Activated naive CD4-positive, alpha-beta T cell treated with anti-CD3 and anti-CD28 coated beads, Interleukin-2, amount 10 ng/mL, durations not matched to agents 7 days and 5 days (primary cell): ENCODE data around the gene VAC14.
A peak's percentile ranks its signal among the peaks of the same experiment; 100 is the strongest.

Experiments used
- CTCF ChIA-PET: fragments of 350-600 bp; sonication (Branson Sonifier 250); formaldehyde crosslinking; loops from one replicate; lab custom pipeline; 2021; ENCODE audit warnings: antibody characterized with exemption; lab: Charles Lee
- DNase-seq: peaks from one replicate; pipeline ENCODE4 v3.0.0-alpha.2; 2020
- H3K27ac Mint-ChIP-seq: one replicate; pipeline ENCODE4 v1.8.0; 2021; ENCODE audit warnings: mild to moderate bottlenecking, moderate library complexity, mixed read lengths
- H3K27me3 Mint-ChIP-seq: one replicate; pipeline ENCODE4 v1.8.0; 2021; ENCODE audit warnings: mild to moderate bottlenecking, mixed read lengths
- H3K36me3 Mint-ChIP-seq: one replicate; pipeline ENCODE4 v1.8.0; 2021; ENCODE audit warnings: mixed read lengths
- H3K4me1 Mint-ChIP-seq: one replicate; pipeline ENCODE4 v1.8.0; 2021; ENCODE audit warnings: mixed read lengths
- H3K4me3 Mint-ChIP-seq: one replicate; pipeline ENCODE4 v1.8.0; 2021; ENCODE audit warnings: mild to moderate bottlenecking, moderate library complexity, mixed read lengths
- H3K9me3 Mint-ChIP-seq: one replicate; pipeline ENCODE4 v1.8.0; 2021; ENCODE audit warnings: mixed read lengths

The VAC14 gene

DNA sequence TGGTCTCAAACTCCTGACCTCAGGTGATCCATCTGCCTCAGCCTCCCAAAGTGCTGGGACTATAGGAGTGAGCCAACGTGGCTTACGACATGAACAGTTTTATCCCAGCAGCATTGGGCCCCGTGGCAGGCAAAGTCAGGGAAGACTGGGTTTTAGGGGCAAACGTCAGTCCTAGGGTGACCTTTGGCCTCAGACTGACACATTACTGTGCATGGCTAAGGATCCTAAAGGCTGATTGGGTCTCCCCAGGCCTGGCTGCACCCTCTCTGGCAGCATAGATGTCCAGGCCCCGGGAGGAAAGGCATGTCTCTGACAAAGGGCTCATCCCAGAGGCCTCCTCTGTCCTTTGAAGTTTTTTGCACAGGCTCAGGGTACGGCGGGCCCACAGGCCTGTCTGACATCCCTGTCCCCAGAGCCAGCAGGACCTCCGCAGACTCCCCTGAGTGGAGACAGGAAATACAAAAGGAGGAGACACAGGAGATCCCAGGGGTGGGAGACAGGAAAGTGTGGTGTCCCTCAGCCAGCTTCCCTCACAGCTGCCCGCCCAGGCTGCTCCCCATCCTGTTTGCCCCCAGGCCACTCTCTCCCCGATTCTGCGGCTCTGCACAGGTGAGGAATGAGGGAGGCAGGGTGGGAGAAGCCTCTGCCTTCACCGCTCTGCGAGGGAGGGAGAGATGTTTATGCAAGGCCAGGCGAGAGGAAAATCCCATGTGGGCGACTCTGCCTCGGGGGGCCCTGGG, 60.6 kb downstream of the VAC14 start:
- Mint-ChIP-seq H3K9me3 (peaks cover 6% of the 10 kb centered on the region), H3K27me3 (no peaks in the 10 kb centered on the region)
- DNase-seq: no peak

DNA sequence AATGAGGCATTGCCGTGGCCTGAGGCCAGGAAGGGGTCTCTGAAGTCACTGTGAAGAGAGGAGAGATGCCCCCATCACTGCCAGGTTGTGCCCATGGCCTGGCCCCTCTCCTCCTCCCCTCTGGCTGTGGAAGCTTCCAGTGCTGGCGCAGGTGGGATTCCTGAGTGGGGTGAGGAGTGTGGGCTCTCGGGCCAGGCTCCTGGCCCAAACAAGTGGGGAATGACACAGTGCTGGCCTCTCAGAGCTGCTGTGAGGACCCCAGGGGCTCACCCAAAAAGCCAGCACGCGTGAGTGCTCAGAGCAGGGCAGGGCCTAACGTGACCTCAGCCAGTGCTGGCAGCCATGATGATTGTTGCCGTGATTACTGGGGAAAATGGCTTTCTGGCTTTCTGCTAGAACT, 61.6 kb downstream of the VAC14 start:
- DNase-seq: no peak
- peaks cover 52% of the 10 kb centered on the region for H3K36me3 Mint-ChIP-seq
- H3K4me1 Mint-ChIP-seq: peaks cover 95% of the 10 kb centered on the region

More for the DNA sequence above, 60.6 kb downstream of the VAC14 start:
- no peak overlapping the region for H3K4me3 Mint-ChIP-seq
- H3K27ac Mint-ChIP-seq: peak overlapping the region; percentile 100
- CTCF ChIA-PET: interaction anchor here (3.1 kb wide), 1 partner anchor 9 kb away, joined by 24 read pairs; no protein-coding TSS in a partner anchor
- H3K4me1 Mint-ChIP-seq: peaks cover 93% of the 10 kb centered on the region
- peaks cover 47% of the 10 kb centered on the region for H3K36me3 Mint-ChIP-seq

DNA sequence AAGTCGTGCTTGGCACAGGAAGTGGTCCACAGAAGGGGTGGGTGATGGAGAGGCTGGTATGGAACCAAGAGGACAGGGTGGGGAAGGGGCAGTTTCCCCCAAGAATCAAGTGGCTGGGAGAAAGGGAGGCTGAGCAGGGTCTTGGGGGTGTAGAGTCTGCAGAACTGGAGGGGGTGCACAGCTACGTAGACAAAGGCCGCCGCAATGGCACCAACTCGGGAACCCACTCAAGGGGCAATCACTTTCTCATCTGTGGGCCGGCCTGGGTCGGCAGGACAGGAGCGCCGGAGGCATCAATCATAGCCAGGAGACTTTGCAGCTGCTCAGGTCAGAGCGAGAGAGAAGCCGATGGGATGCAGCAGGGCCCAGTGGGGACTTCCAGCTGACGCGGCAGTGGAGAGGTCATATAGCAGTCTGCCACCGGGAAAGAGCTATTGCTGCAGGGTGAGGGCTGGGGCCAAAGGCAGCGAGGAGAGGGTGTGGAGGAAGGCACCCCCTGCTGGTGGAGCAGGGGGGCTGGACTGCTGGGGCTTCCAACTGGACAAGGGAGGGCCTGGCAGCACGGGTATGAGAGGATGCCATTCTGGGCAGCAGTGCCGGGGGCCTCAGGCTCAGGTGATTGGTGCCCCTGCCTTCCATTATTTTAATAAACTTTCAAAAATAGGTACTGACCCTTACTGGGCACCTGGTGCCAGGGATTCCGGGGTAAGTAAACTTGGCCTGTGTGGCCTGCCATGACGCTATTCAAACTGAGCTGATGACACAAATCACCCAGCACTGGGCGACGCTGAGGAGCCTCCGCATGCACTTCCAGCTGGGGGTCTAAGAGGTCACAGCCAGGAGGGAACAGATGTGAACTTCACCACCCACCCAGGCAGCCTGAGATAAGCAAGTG, 62.6 kb downstream of the VAC14 start:
- Mint-ChIP-seq H3K27me3 (no peaks in the 10 kb centered on the region), H3K27ac (peak overlapping the region; percentile 100), H3K9me3 (peaks cover 5% of the 10 kb centered on the region), H3K36me3 (peaks cover 46% of the 10 kb centered on the region), H3K4me1 (peaks cover 93% of the 10 kb centered on the region), H3K4me3 (peak overlapping the region; percentile 79)
- peak; percentile 69 for DNase-seq
- CTCF ChIA-PET: interaction anchor here (0.7 to 3.1 kb wide), 14 partner anchors 8 to 216 kb away, joined by 3 to 26 read pairs (median 6); no protein-coding TSS in a partner anchor

More for the DNA sequence above, 61.6 kb downstream of the VAC14 start:
- no peak overlapping the region for H3K4me3 Mint-ChIP-seq
- CTCF ChIA-PET: interaction anchor here (0.7 to 3.1 kb wide), 6 partner anchors 10 to 60 kb away, joined by 3 to 26 read pairs (median 10); no protein-coding TSS in a partner anchor
- H3K9me3 Mint-ChIP-seq: peaks cover 6% of the 10 kb centered on the region
- no peaks in the 10 kb centered on the region for H3K27me3 Mint-ChIP-seq
- peak overlapping the region; percentile 100 for H3K27ac Mint-ChIP-seq

DNA sequence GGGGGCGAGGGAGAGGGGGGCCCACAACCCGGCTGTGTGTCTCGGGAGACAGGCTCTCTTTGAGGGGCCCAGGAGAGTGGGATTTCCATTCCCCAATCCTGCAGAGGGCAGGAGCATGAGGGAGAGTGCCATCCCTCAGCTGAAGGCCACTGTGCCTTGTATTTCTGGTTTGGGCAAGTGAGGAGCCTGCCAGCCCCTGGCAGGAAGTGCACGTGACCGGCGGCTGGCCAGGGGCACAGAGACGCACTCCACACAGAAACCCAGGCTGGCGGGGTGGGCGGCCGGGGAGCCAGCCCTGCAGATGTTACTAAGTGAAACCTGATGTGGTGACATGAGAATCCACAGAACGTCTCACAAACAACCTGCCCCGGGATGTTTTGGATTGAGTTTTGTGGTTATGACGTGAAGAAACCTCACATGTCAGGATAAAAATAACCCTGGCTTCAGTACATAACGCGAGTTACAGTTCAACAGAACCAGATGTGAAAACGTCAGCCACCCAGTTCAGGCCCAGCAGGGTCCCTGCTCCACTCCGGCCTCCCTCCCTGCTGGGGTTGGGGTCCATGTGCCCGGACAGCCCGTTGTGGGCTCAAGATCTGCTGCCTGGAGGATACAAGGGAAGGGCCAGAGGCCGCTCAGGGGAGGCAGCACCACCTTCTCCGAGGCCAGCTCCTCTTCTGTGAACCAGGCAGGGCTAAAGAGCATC, 63.4 kb downstream of the VAC14 start:
- peaks cover 43% of the 10 kb centered on the region for H3K36me3 Mint-ChIP-seq
- no peaks in the 10 kb centered on the region for H3K27me3 Mint-ChIP-seq
- H3K9me3 Mint-ChIP-seq: no peaks in the 10 kb centered on the region
- CTCF ChIA-PET: interaction anchor here (0.8 to 3.1 kb wide), 13 partner anchors 9 to 215 kb away, joined by 3 to 26 read pairs (median 6); no protein-coding TSS in a partner anchor
- H3K27ac Mint-ChIP-seq: peak overlapping the region; percentile 100
- H3K4me3 Mint-ChIP-seq: peak overlapping the region; percentile 79
- DNase-seq: peak; percentile 93
- H3K4me1 Mint-ChIP-seq: peaks cover 89% of the 10 kb centered on the region

DNA sequence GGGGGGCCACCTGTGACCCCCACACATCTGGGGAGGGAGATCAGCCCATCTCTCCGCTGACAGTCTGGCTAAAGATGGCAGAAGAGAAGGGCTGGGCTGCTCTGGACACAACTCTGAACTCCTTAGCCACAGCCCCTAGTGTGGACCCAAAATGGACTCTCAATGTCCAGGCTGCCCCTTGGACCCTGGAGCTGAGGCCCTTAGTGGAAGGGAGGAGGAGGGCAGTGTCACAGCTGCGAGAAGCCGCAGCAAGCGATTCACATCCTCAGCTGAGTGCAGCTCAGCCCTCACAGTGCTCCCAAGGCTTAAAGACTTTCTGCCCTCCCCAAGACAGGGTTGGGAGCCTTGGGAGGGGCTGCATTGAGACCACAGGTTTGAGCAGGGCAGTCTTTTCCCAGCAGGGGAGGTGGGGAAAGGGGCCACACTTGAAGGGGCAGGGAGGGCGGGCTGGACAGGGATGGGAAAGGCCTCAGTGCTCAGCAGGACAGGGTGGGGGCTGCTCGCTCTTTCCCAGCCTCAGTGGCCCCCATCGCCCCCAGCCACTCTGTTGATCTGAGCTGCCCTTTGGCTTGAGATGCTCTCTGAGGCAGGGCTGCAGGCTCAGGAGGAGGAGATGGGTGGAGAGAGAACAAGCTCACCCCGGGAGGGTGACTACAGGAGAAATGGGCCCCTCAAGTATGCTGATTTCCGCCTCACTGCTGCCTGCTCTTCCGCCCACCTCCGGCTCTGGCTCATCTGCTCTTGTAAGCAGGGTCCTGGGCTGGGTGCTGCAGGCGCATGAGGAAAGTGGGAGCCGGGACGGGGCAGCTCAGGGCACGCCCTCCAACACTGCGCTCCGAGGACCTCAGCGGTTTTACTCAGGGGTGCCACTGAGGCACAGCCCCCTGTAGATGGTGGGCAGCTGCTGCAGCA, 64.2 kb downstream of the VAC14 start:
- Mint-ChIP-seq H3K9me3 (no peaks in the 10 kb centered on the region), H3K4me3 (peak overlapping the region; percentile 79), H3K36me3 (peaks cover 48% of the 10 kb centered on the region), H3K27ac (peak overlapping the region; percentile 100), H3K27me3 (no peaks in the 10 kb centered on the region), H3K4me1 (peaks cover 90% of the 10 kb centered on the region)
- DNase-seq: peak; percentile 62
- CTCF ChIA-PET: interaction anchor here (1.3 to 3.0 kb wide), 5 partner anchors 10 to 34 kb away, joined by 3 to 26 read pairs (median 5); no protein-coding TSS in a partner anchor

DNA sequence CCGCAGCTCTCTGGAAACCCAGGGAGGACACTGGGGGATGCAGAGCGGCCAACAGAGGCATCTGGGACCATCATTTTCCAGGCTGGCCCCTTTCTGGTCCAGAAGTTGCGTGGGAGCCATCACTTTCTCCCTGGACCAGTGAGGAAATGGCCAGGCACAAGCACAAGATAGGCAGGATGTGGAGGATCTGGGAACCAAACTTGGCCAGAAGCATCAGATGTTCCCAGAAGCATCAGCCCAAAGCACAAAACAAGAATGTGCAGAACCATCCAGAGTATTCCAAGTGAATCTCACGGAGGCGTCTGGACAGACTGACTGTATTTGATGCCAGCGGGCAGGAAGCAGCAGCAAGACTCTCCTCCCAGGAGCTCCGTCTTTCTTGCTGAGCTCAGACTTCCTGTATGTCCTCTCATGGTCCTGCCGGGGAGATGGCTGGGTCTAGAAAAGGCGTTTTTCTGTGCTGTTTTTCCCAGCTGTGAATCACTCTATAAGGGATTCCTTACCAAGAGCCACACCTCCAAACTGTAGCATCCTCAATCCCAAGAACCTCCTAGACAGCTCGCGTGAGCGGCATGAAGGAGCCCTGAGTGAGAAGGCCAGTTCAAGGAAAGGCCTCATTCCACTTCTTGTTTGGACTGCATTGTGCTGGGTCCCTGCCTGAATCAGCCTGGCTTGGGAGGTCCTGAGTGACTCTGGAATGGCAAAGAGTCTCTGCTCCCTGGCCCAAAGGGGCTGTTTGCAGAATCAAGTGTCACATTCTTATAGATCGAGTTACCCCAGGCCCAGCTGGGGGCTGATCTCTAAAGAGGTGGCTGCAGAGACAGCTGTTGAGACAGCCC, 65.6 kb downstream of the VAC14 start:
- Mint-ChIP-seq H3K4me1 (peaks cover 76% of the 10 kb centered on the region), H3K9me3 (no peaks in the 10 kb centered on the region), H3K4me3 (no peak overlapping the region), H3K27me3 (no peaks in the 10 kb centered on the region), H3K27ac (peak overlapping the region; percentile 100), H3K36me3 (peaks cover 50% of the 10 kb centered on the region)
- CTCF ChIA-PET: interaction anchor here (2.1 kb wide), 1 partner anchor 35 kb away, joined by 9 read pairs; no protein-coding TSS in a partner anchor
- DNase-seq: peak; percentile 31

DNA sequence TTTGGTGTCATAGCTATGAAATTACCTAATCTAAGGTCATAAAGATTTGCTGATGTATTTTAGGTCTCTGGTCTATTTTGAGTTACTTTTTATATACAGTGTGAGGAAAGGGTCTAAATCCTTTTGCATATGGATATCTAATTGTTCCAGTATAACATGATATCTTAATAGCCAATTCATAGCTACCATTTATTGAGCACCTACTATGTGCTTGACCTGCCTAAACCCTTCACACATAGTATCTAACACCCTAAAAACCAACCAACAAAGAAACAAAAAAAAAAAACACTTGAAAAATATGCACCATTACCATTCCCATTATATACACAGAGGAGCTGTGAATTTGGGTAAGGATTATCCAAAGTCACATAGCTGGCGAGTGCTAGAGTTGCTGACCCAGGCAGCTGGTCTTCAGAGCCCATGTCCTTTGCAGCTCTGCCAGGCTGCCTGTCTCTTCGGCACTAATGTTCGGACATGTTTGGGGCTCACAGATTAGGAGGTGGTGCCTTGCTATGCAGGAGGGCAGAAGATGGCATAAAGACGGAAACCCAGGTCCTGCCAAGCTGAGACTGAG, 66.3 kb downstream of the VAC14 start:
- DNase-seq: no peak
- Mint-ChIP-seq H3K27ac (peak overlapping the region; percentile 100), H3K36me3 (peaks cover 57% of the 10 kb centered on the region), H3K27me3 (no peaks in the 10 kb centered on the region), H3K4me3 (no peak overlapping the region), H3K4me1 (peaks cover 69% of the 10 kb centered on the region), H3K9me3 (no peaks in the 10 kb centered on the region)
- CTCF ChIA-PET: interaction anchor here (2.1 kb wide), 1 partner anchor 36 kb away, joined by 9 read pairs; no protein-coding TSS in a partner anchor

DNA sequence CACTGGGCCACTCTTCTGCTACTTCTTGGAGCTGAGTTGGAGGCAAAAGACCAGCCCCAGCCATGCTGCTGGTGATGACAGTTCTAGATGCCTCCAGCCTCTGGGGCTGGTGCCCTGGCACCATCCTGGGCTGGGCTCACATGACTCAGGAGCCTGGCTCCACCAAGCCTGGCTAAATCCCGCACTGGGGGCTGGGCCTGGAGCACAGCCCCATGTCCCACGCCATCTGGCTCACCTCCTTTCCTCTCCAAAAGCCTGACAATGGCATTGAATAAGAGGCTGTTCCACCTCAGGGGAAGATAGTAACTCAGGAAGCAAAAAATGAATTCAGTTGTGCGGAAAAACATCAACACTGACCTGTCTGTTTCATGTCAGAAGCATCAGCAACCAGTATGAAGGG, 70.0 kb downstream of the VAC14 start:
- Mint-ChIP-seq H3K36me3 (peaks cover 46% of the 10 kb centered on the region), H3K27me3 (no peaks in the 10 kb centered on the region), H3K4me3 (no peak overlapping the region), H3K9me3 (no peaks in the 10 kb centered on the region), H3K27ac (no peak overlapping the region), H3K4me1 (peaks cover 32% of the 10 kb centered on the region)
- CTCF ChIA-PET: no interaction called here
- no peak for DNase-seq

DNA sequence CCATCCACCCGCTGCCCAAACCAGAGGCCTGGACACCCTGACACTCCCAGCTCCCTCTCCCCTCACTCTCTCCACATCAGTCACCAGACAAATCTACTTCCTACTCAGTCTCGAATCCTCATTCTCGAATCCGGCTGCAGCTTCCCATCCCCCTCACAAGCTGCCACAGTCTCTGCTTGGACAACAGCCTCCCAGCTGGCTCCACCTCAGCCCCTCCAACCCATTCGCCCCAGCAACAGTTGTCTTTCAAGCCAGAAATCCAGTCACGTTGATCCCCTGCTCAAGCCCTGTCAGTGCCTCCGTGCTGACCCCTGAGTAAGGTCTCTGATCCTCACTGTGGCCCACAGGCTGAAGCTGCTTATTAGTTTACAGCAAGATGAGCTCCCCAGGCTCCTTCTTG, 70.9 kb downstream of the VAC14 start:
- CTCF ChIA-PET: no interaction called here
- H3K4me3 Mint-ChIP-seq: no peak overlapping the region
- H3K36me3 Mint-ChIP-seq: peaks cover 45% of the 10 kb centered on the region
- no peaks in the 10 kb centered on the region for H3K27me3 Mint-ChIP-seq
- H3K9me3 Mint-ChIP-seq: no peaks in the 10 kb centered on the region
- no peak overlapping the region for H3K27ac Mint-ChIP-seq
- peaks cover 23% of the 10 kb centered on the region for H3K4me1 Mint-ChIP-seq
- DNase-seq: no peak

DNA sequence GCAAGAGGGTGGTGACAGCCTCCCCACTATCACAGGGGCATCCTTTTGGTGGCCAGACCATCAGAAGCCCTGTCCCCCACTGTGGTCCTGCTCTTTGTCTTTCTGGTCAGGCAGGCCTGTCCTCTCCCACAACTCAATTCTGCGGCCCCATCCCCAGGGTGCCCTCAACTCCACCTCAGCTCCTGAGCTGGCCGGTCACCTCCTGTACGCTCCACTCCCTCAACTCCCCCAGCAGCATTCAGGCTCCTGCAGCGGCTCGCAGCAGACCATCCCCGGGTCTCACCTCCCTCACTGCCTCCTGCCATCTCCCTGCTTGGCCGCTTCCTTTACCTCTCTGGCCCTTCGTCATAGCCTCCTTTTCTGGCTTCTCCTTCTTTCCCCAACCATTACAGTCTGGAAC, 71.7 kb downstream of the VAC14 start:
- no peaks in the 10 kb centered on the region for H3K9me3 Mint-ChIP-seq
- peaks cover 17% of the 10 kb centered on the region for H3K4me1 Mint-ChIP-seq
- CTCF ChIA-PET: interaction anchor here (1.6 to 3.4 kb wide), 2 partner anchors 9 to 41 kb away, joined by 3 to 9 read pairs; no protein-coding TSS in a partner anchor
- H3K27ac Mint-ChIP-seq: no peak overlapping the region
- no peak overlapping the region for H3K4me3 Mint-ChIP-seq
- DNase-seq: no peak
- H3K36me3 Mint-ChIP-seq: peaks cover 38% of the 10 kb centered on the region
- no peaks in the 10 kb centered on the region for H3K27me3 Mint-ChIP-seq

DNA sequence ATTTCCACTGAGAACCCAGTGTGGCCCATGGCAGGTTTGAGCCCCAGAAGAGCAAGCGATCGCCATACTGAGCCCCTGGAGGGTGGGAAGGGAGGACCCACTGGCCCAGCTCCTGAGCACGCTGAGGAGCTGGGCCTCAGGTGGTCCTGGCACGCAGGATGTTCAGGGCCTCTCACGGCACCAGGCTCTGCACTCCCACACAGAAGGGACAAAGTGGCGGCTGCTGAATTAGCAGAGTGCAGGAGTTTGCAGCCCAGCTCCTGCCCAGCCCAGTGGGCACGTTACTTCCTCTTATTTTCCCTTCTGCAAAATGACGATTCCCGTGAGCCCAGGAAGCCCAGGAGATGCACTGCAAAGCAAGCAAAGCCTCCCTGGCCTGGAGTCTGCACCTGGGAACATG, 72.8 kb downstream of the VAC14 start:
- Mint-ChIP-seq H3K36me3 (peaks cover 34% of the 10 kb centered on the region), H3K4me1 (peaks cover 9% of the 10 kb centered on the region), H3K27ac (no peak overlapping the region), H3K9me3 (no peaks in the 10 kb centered on the region), H3K4me3 (no peak overlapping the region), H3K27me3 (no peaks in the 10 kb centered on the region)
- no peak for DNase-seq
- CTCF ChIA-PET: interaction anchor here (1.6 to 3.4 kb wide), 2 partner anchors 10 to 43 kb away, joined by 3 to 9 read pairs; no protein-coding TSS in a partner anchor
